ENCODE results near the gene GRK1.

GRK1 gene

GRCh38 chr13:113664751-113665596, 2.0 kb upstream of the GRK1 start:
- H3K4me3 ChIP-seq (ENCODE audit: low read depth in 1 of 5, low read length in 5 of 5), result no peak overlapping the region
- H3K9ac ChIP-seq (ENCODE audit: low read length in 5 of 5), result no peak overlapping the region
- no peaks in the 10 kb centered on the region for H3K4me1 ChIP-seq (ENCODE audit: control insufficient read depth in 5 of 5, insufficient read depth in 5 of 5, low read length in 5 of 5)
- peaks cover 0 to 13% (median 12%) of the 10 kb centered on the region in 5 donors for H3K9me3 ChIP-seq (ENCODE audit: control insufficient read depth in 5 of 5, low read length in 5 of 5)
- no peaks in the 10 kb centered on the region for H3K36me3 ChIP-seq (ENCODE audit: control insufficient read depth in 5 of 5, insufficient read depth in 5 of 5, low read length in 5 of 5)
- peaks cover 0 to 13% (median 9%) of the 10 kb centered on the region in 5 donors for H3K27me3 ChIP-seq (ENCODE audit: control insufficient read depth in 5 of 5, insufficient read depth in 4 of 5, low read length in 5 of 5)
- H3K27ac ChIP-seq (ENCODE audit: low read depth, low read length), result no peak overlapping the region

- H3K27me3 ChIP-seq (ENCODE audit: control insufficient read depth in 5 of 5, insufficient read depth in 4 of 5, low read length in 5 of 5), result peaks cover 0 to 13% (median 9%) of the 10 kb centered on the region in 5 donors
- peaks cover 0 to 10% (median 9%) of the 10 kb centered on the region in 5 donors for H3K9me3 ChIP-seq (ENCODE audit: control insufficient read depth in 5 of 5, low read length in 5 of 5)
- H3K4me3 ChIP-seq (ENCODE audit: low read depth in 1 of 5, low read length in 5 of 5), result no peak overlapping the region
- H3K27ac ChIP-seq (ENCODE audit: low read depth, low read length), result no peak overlapping the region
- no peak overlapping the region for H3K9ac ChIP-seq (ENCODE audit: low read length in 5 of 5)
- no peaks in the 10 kb centered on the region for H3K4me1 ChIP-seq (ENCODE audit: control insufficient read depth in 5 of 5, insufficient read depth in 5 of 5, low read length in 5 of 5)
- no peaks in the 10 kb centered on the region for H3K36me3 ChIP-seq (ENCODE audit: control insufficient read depth in 5 of 5, insufficient read depth in 5 of 5, low read length in 5 of 5)
Measured at GRCh38 chr13:113665597-113666328, 1.3 kb upstream of the GRK1 start.

GRCh38 chr13:113666329-113666670, 719 bp upstream of the GRK1 start:
- Histone ChIP-seq H3K9ac (ENCODE audit: low read length in 5 of 5) (no peak overlapping the region), H3K27ac (ENCODE audit: low read depth, low read length) (no peak overlapping the region), H3K9me3 (ENCODE audit: control insufficient read depth in 5 of 5, low read length in 5 of 5) (peaks cover 0 to 6% (median 4%) of the 10 kb centered on the region in 5 donors), H3K4me3 (ENCODE audit: low read depth in 1 of 5, low read length in 5 of 5) (no peak overlapping the region), H3K4me1 (ENCODE audit: control insufficient read depth in 5 of 5, insufficient read depth in 5 of 5, low read length in 5 of 5) (no peaks in the 10 kb centered on the region), H3K27me3 (ENCODE audit: control insufficient read depth in 5 of 5, insufficient read depth in 4 of 5, low read length in 5 of 5) (peaks cover 0 to 13% (median 9%) of the 10 kb centered on the region in 5 donors), H3K36me3 (ENCODE audit: control insufficient read depth in 5 of 5, insufficient read depth in 5 of 5, low read length in 5 of 5) (no peaks in the 10 kb centered on the region)

GRCh38 chr13:113667771-113668490, 912 bp downstream of the GRK1 start:
- no peak overlapping the region for H3K27ac ChIP-seq (ENCODE audit: low read depth, low read length)
- H3K9ac ChIP-seq (ENCODE audit: low read length in 5 of 5), result no peak overlapping the region
- H3K4me3 ChIP-seq (ENCODE audit: low read depth in 1 of 5, low read length in 5 of 5), result no peak overlapping the region
- peaks cover 0 to 4% (median 0%) of the 10 kb centered on the region in 5 donors for H3K9me3 ChIP-seq (ENCODE audit: control insufficient read depth in 5 of 5, low read length in 5 of 5)
- H3K4me1 ChIP-seq (ENCODE audit: control insufficient read depth in 5 of 5, insufficient read depth in 5 of 5, low read length in 5 of 5), result no peaks in the 10 kb centered on the region
- no peaks in the 10 kb centered on the region for H3K36me3 ChIP-seq (ENCODE audit: control insufficient read depth in 5 of 5, insufficient read depth in 5 of 5, low read length in 5 of 5)
- H3K27me3 ChIP-seq (ENCODE audit: control insufficient read depth in 5 of 5, insufficient read depth in 4 of 5, low read length in 5 of 5), result peaks cover 0 to 13% (median 12%) of the 10 kb centered on the region in 5 donors

GRCh38 chr13:113668491-113668971, 1.5 kb downstream of the GRK1 start:
- H3K27ac ChIP-seq (ENCODE audit: low read depth, low read length), result no peak overlapping the region
- peaks cover 0 to 13% (median 12%) of the 10 kb centered on the region in 5 donors for H3K27me3 ChIP-seq (ENCODE audit: control insufficient read depth in 5 of 5, insufficient read depth in 4 of 5, low read length in 5 of 5)
- no peak overlapping the region for H3K9ac ChIP-seq (ENCODE audit: low read length in 5 of 5)
- H3K4me1 ChIP-seq (ENCODE audit: control insufficient read depth in 5 of 5, insufficient read depth in 5 of 5, low read length in 5 of 5), result no peaks in the 10 kb centered on the region
- peaks cover 0 to 4% (median 0%) of the 10 kb centered on the region in 5 donors for H3K9me3 ChIP-seq (ENCODE audit: control insufficient read depth in 5 of 5, low read length in 5 of 5)
- no peaks in the 10 kb centered on the region for H3K36me3 ChIP-seq (ENCODE audit: control insufficient read depth in 5 of 5, insufficient read depth in 5 of 5, low read length in 5 of 5)
- no peak overlapping the region for H3K4me3 ChIP-seq (ENCODE audit: low read depth in 1 of 5, low read length in 5 of 5)

- Histone ChIP-seq H3K9me3 (ENCODE audit: control insufficient read depth in 5 of 5, low read length in 5 of 5) (peaks cover 0 to 4% (median 0%) of the 10 kb centered on the region in 5 donors), H3K4me3 (ENCODE audit: low read depth in 1 of 5, low read length in 5 of 5) (no peak overlapping the region), H3K27ac (ENCODE audit: low read depth, low read length) (no peak overlapping the region), H3K9ac (ENCODE audit: low read length in 5 of 5) (no peak overlapping the region), H3K4me1 (ENCODE audit: control insufficient read depth in 5 of 5, insufficient read depth in 5 of 5, low read length in 5 of 5) (no peaks in the 10 kb centered on the region), H3K27me3 (ENCODE audit: control insufficient read depth in 5 of 5, insufficient read depth in 4 of 5, low read length in 5 of 5) (peaks cover 0 to 13% (median 12%) of the 10 kb centered on the region in 5 donors), H3K36me3 (ENCODE audit: control insufficient read depth in 5 of 5, insufficient read depth in 5 of 5, low read length in 5 of 5) (no peaks in the 10 kb centered on the region)
Measured at GRCh38 chr13:113669231-113669754, 2.3 kb downstream of the GRK1 start.

- H3K4me3 ChIP-seq (ENCODE audit: low read depth in 1 of 5, low read length in 5 of 5), result no peak overlapping the region
Measured at GRCh38 chr13:113669755-113670341, 2.8 kb downstream of the GRK1 start.

GRCh38 chr13:113670541-113670940, 3.5 kb downstream of the GRK1 start:
- Histone ChIP-seq H3K4me1 (ENCODE audit: control insufficient read depth in 5 of 5, insufficient read depth in 5 of 5, low read length in 5 of 5) (no peaks in the 10 kb centered on the region), H3K9me3 (ENCODE audit: control insufficient read depth in 5 of 5, low read length in 5 of 5) (peaks cover 0 to 2% (median 0%) of the 10 kb centered on the region in 5 donors), H3K27ac (ENCODE audit: low read depth, low read length) (no peak overlapping the region), H3K9ac (ENCODE audit: low read length in 5 of 5) (no peak overlapping the region), H3K36me3 (ENCODE audit: control insufficient read depth in 5 of 5, insufficient read depth in 5 of 5, low read length in 5 of 5) (no peaks in the 10 kb centered on the region), H3K4me3 (ENCODE audit: low read depth in 1 of 5, low read length in 5 of 5) (no peak overlapping the region), H3K27me3 (ENCODE audit: control insufficient read depth in 5 of 5, insufficient read depth in 4 of 5, low read length in 5 of 5) (peaks cover 0 to 13% (median 9%) of the 10 kb centered on the region in 5 donors)

More at GRCh38 chr13:113669755-113670341, 2.8 kb downstream of the GRK1 start:
- Histone ChIP-seq H3K4me1 (ENCODE audit: control insufficient read depth in 5 of 5, insufficient read depth in 5 of 5, low read length in 5 of 5) (no peaks in the 10 kb centered on the region), H3K9me3 (ENCODE audit: control insufficient read depth in 5 of 5, low read length in 5 of 5) (peaks cover 0 to 4% (median 0%) of the 10 kb centered on the region in 5 donors), H3K27ac (ENCODE audit: low read depth, low read length) (no peak overlapping the region), H3K36me3 (ENCODE audit: control insufficient read depth in 5 of 5, insufficient read depth in 5 of 5, low read length in 5 of 5) (no peaks in the 10 kb centered on the region), H3K27me3 (ENCODE audit: control insufficient read depth in 5 of 5, insufficient read depth in 4 of 5, low read length in 5 of 5) (peaks cover 0 to 13% (median 12%) of the 10 kb centered on the region in 5 donors), H3K9ac (ENCODE audit: low read length in 5 of 5) (no peak overlapping the region)
